Measurements from ENCODE around the gene MRPL17. TPM values are rescaled to one million over a fixed set of nuclear protein-coding genes. Genes with fewer than 3 reads are reported as not detected.

The MRPL17 gene
- total RNA-seq, 1 experiment from 2014 or later, result 75.0 TPM

DNA sequence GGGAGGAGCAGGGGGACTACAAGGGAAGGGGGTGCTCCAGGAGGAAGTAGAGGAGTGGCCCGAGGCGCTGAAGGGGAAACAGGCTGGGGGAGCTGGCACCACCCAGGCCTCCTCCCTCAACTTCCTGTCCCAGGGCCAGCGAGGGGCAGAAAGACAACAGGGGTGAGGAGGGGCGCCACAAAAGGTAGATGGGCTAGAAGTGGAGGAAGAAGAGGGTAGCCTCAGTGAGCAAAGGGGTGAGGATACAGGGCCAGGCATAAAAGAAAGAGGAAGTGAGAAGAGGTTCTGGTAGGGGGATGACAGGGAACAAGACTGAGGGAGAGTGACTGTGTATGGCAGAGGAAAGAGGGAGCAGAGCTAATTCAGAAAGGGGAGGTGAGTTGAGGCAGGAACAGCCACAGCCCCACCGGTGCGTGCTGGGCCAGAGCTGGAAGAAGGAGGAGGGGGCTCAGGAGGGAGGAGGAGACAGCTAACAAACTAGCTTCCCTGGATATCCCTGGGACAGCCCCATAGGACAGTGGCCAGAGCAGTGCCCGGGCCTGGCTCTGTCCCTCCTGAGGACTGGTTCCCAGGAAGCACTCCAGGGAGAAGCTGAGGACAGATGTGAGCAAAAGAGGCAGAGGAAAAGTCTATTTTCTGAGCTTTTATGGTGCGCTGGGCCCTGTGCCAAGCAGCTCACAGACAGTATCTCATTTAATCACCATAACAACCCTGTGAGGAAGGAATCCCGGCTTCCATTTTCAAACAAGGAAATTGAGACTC is 36.0 kb downstream of the MRPL17 start:
- DNase-seq (ENCODE audit: low read depth, low spot score), result no peak
- no peaks in the 10 kb centered on the region for H3K9me3 ChIP-seq (ENCODE audit: control insufficient read depth in 1 of 2, insufficient read depth in 1 of 2, low read depth in 1 of 2, low read length in 2 of 2)
- H3K9ac ChIP-seq (ENCODE audit: low read length), result no peak overlapping the region
- peaks cover 0 to 7% of the 10 kb centered on the region in 2 experiments; a peak in 2 of 4 replicates for H3K4me1 ChIP-seq (ENCODE audit: control insufficient read depth in 1 of 2, insufficient read depth in 2 of 2, low read length in 2 of 2)
- ATAC-seq, result no peak
- no peak overlapping the region for H2AFZ ChIP-seq (ENCODE audit: low read depth, low read length, poor library complexity, severe bottlenecking)
- no peaks in the 10 kb centered on the region for H3K79me2 ChIP-seq (ENCODE audit: insufficient read depth, low read length)
- ChIA-PET RAD21 (ENCODE audit: low non-redundant PET in 1 of 2, low total read pairs in 2 of 2, uncharacterized antibody in 2 of 2, unreplicated experiment in 2 of 2) (no interaction called here), POLR2A (no interaction called here), CTCF (no interaction called here)
- no peak overlapping the region for H3K4me3 ChIP-seq (replicated peaks in 1 of 2; ENCODE audit: low read depth in 1 of 2, low read length in 2 of 2)
- intact Hi-C loops (cut with micrococcal nuclease), result no loop called here
- no peaks in the 10 kb centered on the region for H3K9me2 ChIP-seq (ENCODE audit: insufficient read depth)
- no peaks in the 10 kb centered on the region for H4K20me1 ChIP-seq (ENCODE audit: insufficient read depth)
- peaks cover 32% of the 10 kb centered on the region; the same call in 1 of the 2 replicates for H3K27me3 ChIP-seq (ENCODE audit: insufficient read depth, low read length)
- TF ChIP-seq CEBPB (IDR thresholded peaks at IDR 0.05; ENCODE audit: low read depth) (no peak), EGR1 (IDR thresholded peaks at IDR 0.05; ENCODE audit: low read depth) (no peak), SP1 (IDR thresholded peaks at IDR 0.05; ENCODE audit: low read depth) (no peak), POLR2AphosphoS5 (IDR thresholded peaks at IDR 0.05; ENCODE audit: low read depth, low read length) (no peak), JUND (IDR thresholded peaks at IDR 0.05) (no peak), ZFX (IDR thresholded peaks at IDR 0.05) (no peak), EZH2phosphoT487 (IDR thresholded peaks at IDR 0.05; ENCODE audit: borderline replicate concordance) (no peak), SRF (IDR thresholded peaks at IDR 0.05; ENCODE audit: low read depth) (no peak), POLR2A (IDR thresholded peaks at IDR 0.05; ENCODE audit: borderline replicate concordance, extremely low read depth, insufficient read depth, insufficient read length) (no peak), CBX3 (IDR thresholded peaks at IDR 0.05; ENCODE audit: low read depth) (no peak)
- TF ChIP-seq, protein P1, sequence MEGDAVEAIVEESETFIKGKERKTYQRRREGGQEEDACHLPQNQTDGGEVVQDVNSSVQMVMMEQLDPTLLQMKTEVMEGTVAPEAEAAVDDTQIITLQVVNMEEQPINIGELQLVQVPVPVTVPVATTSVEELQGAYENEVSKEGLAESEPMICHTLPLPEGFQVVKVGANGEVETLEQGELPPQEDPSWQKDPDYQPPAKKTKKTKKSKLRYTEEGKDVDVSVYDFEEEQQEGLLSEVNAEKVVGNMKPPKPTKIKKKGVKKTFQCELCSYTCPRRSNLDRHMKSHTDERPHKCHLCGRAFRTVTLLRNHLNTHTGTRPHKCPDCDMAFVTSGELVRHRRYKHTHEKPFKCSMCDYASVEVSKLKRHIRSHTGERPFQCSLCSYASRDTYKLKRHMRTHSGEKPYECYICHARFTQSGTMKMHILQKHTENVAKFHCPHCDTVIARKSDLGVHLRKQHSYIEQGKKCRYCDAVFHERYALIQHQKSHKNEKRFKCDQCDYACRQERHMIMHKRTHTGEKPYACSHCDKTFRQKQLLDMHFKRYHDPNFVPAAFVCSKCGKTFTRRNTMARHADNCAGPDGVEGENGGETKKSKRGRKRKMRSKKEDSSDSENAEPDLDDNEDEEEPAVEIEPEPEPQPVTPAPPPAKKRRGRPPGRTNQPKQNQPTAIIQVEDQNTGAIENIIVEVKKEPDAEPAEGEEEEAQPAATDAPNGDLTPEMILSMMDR (IDR thresholded peaks at IDR 0.05 in 2 of 3, conservative IDR thresholded peaks at IDR 0.05 in 1 of 3; ENCODE audit: borderline replicate concordance in 1 of 3, insufficient read depth in 1 of 3, low read depth in 2 of 3, low read length in 2 of 3), result no peak
- TF ChIP-seq, protein P2, sequence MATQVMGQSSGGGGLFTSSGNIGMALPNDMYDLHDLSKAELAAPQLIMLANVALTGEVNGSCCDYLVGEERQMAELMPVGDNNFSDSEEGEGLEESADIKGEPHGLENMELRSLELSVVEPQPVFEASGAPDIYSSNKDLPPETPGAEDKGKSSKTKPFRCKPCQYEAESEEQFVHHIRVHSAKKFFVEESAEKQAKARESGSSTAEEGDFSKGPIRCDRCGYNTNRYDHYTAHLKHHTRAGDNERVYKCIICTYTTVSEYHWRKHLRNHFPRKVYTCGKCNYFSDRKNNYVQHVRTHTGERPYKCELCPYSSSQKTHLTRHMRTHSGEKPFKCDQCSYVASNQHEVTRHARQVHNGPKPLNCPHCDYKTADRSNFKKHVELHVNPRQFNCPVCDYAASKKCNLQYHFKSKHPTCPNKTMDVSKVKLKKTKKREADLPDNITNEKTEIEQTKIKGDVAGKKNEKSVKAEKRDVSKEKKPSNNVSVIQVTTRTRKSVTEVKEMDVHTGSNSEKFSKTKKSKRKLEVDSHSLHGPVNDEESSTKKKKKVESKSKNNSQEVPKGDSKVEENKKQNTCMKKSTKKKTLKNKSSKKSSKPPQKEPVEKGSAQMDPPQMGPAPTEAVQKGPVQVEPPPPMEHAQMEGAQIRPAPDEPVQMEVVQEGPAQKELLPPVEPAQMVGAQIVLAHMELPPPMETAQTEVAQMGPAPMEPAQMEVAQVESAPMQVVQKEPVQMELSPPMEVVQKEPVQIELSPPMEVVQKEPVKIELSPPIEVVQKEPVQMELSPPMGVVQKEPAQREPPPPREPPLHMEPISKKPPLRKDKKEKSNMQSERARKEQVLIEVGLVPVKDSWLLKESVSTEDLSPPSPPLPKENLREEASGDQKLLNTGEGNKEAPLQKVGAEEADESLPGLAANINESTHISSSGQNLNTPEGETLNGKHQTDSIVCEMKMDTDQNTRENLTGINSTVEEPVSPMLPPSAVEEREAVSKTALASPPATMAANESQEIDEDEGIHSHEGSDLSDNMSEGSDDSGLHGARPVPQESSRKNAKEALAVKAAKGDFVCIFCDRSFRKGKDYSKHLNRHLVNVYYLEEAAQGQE (IDR thresholded peaks at IDR 0.05; ENCODE audit: low read depth), result no peak
- H3K27ac ChIP-seq (ENCODE audit: low read depth, low read length), result no peak overlapping the region
- BruUV-seq (replicated peaks), result no TSS peak
- H3K36me3 ChIP-seq (ENCODE audit: control insufficient read depth in 1 of 2, insufficient read depth in 2 of 2, low read length in 2 of 2), result no peaks in the 10 kb centered on the region
- H3K4me2 ChIP-seq (ENCODE audit: low read length), result no peak overlapping the region
